ENCODE results near the gene LRBA.

The LRBA gene

DNA sequence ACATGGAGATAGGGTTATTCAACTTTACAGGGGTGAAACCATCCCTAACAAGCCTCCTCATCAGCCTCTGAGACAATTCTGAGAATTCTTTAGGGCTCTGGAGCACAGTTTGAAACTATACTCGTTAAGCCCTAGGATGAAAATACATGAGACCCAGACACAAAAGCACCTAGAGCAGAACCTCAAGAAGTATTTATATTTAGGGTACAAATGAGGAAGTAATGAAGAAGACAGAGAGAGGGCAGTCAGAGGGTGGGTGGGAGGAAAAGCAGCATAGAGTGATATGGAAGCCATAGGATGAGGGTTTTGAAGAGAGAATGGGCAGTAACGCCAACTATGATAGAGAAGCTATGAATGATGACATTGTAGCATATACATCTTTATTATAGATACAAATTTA, 686.6 kb downstream of the LRBA start:
- H3F3A ChIP-seq (ENCODE audit: insufficient read depth, low read length), result peaks cover 14% of the 10 kb centered on the region
- no peak overlapping the region for H3K4me2 ChIP-seq (ENCODE audit: low read depth, low read length)
- H3K4me1 ChIP-seq (ENCODE audit: low read length), result peaks cover 21% of the 10 kb centered on the region
- no peak overlapping the region for H2AFZ ChIP-seq (ENCODE audit: low read length)
- H3K36me3 ChIP-seq (replicated peaks; ENCODE audit: insufficient read depth, low read length), result no peaks in the 10 kb centered on the region
- no peaks in the 10 kb centered on the region for H3K9me3 ChIP-seq (replicated peaks; ENCODE audit: insufficient read depth, low read length)
- H3K79me2 ChIP-seq (ENCODE audit: low read length), result no peaks in the 10 kb centered on the region
- no peak overlapping the region for H3K27ac ChIP-seq (ENCODE audit: low read length)
- TF ChIP-seq EZH2 (optimal IDR thresholded peaks at IDR 0.05; ENCODE audit: low read depth, low read length), result no peak
- TF ChIP-seq, protein P1, sequence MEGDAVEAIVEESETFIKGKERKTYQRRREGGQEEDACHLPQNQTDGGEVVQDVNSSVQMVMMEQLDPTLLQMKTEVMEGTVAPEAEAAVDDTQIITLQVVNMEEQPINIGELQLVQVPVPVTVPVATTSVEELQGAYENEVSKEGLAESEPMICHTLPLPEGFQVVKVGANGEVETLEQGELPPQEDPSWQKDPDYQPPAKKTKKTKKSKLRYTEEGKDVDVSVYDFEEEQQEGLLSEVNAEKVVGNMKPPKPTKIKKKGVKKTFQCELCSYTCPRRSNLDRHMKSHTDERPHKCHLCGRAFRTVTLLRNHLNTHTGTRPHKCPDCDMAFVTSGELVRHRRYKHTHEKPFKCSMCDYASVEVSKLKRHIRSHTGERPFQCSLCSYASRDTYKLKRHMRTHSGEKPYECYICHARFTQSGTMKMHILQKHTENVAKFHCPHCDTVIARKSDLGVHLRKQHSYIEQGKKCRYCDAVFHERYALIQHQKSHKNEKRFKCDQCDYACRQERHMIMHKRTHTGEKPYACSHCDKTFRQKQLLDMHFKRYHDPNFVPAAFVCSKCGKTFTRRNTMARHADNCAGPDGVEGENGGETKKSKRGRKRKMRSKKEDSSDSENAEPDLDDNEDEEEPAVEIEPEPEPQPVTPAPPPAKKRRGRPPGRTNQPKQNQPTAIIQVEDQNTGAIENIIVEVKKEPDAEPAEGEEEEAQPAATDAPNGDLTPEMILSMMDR (IDR thresholded peaks at IDR 0.05; ENCODE audit: low read length), result no peak
- no peak for TF ChIP-seq EZH2phosphoT487 (IDR thresholded peaks at IDR 0.05; ENCODE audit: low read length)
- H3K4me3 ChIP-seq (ENCODE audit: low read length), result no peak overlapping the region
- peaks cover 6% of the 10 kb centered on the region; the same call in 1 of the 2 replicates for H4K20me1 ChIP-seq (ENCODE audit: insufficient read depth, low read length)
- H3K9ac ChIP-seq (ENCODE audit: low read length), result no peak overlapping the region
- no peak for DNase-seq
- H3K9me2 ChIP-seq (replicated peaks; ENCODE audit: insufficient read depth, low read length), result no peaks in the 10 kb centered on the region
- H3K27me3 ChIP-seq (replicated peaks; ENCODE audit: insufficient read depth, low read length), result 0 out of 2 replicates have a peak, but pooled peaks cover 3% of the 10 kb centered on the region

DNA sequence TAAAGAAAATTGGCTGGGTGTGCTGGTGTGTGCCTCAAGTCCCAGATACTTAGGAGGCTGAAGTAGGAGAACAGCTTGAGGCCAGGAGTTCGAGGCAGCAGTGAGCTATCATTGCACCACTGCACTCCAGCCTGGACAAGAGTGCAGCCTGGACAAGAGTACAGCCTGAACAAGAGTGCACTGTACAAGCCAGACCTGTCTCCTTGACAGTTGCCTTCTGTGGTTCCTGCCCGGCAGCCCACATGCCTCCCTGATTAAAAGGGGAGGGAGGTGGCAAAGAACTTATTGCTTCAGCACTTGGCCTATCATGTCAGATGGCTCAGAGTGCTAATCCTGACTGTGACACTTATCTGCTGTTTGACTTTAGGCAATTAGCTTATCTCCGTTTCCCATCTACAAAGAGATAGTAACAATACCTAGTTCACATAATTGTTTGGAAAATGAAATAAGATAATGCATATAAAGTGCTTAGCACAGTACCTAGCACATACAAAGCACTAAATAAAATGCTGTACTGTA, 687.8 kb downstream of the LRBA start:
- no peak overlapping the region for H3K4me2 ChIP-seq (ENCODE audit: low read depth, low read length)
- H3K36me3 ChIP-seq (replicated peaks; ENCODE audit: insufficient read depth, low read length), result no peaks in the 10 kb centered on the region
- no peak overlapping the region for H3K27ac ChIP-seq (ENCODE audit: low read length)
- no peaks in the 10 kb centered on the region for H3K9me2 ChIP-seq (replicated peaks; ENCODE audit: insufficient read depth, low read length)
- H2AFZ ChIP-seq (ENCODE audit: low read length), result no peak overlapping the region
- H3K4me3 ChIP-seq (ENCODE audit: low read length), result no peak overlapping the region
- no peak overlapping the region for H3K9ac ChIP-seq (ENCODE audit: low read length)
- peaks cover 6% of the 10 kb centered on the region; the same call in 1 of the 2 replicates for H4K20me1 ChIP-seq (ENCODE audit: insufficient read depth, low read length)
- H3K9me3 ChIP-seq (replicated peaks; ENCODE audit: insufficient read depth, low read length), result no peaks in the 10 kb centered on the region
- TF ChIP-seq EZH2phosphoT487 (IDR thresholded peaks at IDR 0.05; ENCODE audit: low read length), result no peak
- no peak for TF ChIP-seq EZH2 (optimal IDR thresholded peaks at IDR 0.05; ENCODE audit: low read depth, low read length)
- TF ChIP-seq, protein P1 (IDR thresholded peaks at IDR 0.05; ENCODE audit: low read length), result no peak
- peaks cover 21% of the 10 kb centered on the region for H3K4me1 ChIP-seq (ENCODE audit: low read length)
- DNase-seq, result no peak
- peaks cover 14% of the 10 kb centered on the region for H3F3A ChIP-seq (ENCODE audit: insufficient read depth, low read length)
- H3K79me2 ChIP-seq (ENCODE audit: low read length), result no peaks in the 10 kb centered on the region
- 0 out of 2 replicates have a peak, but pooled peaks cover 3% of the 10 kb centered on the region for H3K27me3 ChIP-seq (replicated peaks; ENCODE audit: insufficient read depth, low read length)

DNA sequence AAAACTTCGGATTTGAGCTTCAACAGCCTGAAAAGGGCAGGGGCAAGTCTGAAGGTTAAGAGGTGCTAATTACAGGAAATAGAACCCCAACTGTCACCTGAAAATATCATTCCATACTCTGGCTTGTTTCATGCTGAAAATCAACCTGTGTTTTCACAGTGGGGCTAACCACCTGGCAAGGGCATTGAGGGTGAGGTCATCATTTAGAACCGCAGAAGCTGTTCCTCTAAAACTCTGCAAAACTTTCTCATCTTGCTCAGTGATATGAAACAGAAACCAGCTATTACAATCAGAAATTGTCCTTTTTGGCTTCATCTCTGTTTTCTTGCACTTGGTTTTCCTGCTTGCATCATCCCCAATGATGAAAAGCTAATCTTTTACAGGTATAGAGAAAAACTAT, 689.2 kb downstream of the LRBA start:
- no peak overlapping the region for H2AFZ ChIP-seq (ENCODE audit: low read length)
- peak overlapping the region; percentile 67; the same call in 1 of the 2 replicates for H3K27ac ChIP-seq (ENCODE audit: low read length)
- no peaks in the 10 kb centered on the region for H3K9me2 ChIP-seq (replicated peaks; ENCODE audit: insufficient read depth, low read length)
- H3K36me3 ChIP-seq (replicated peaks; ENCODE audit: insufficient read depth, low read length), result no peaks in the 10 kb centered on the region
- peaks cover 21% of the 10 kb centered on the region for H3K4me1 ChIP-seq (ENCODE audit: low read length)
- H3K4me2 ChIP-seq (ENCODE audit: low read depth, low read length), result peak overlapping the region; percentile 58
- H3F3A ChIP-seq (ENCODE audit: insufficient read depth, low read length), result peaks cover 14% of the 10 kb centered on the region
- peak overlapping the region; percentile 9; the same call in 1 of the 2 replicates for H3K9ac ChIP-seq (ENCODE audit: low read length)
- no peaks in the 10 kb centered on the region for H3K79me2 ChIP-seq (ENCODE audit: low read length)
- H3K9me3 ChIP-seq (replicated peaks; ENCODE audit: insufficient read depth, low read length), result no peaks in the 10 kb centered on the region
- TF ChIP-seq EZH2 (optimal IDR thresholded peaks at IDR 0.05; ENCODE audit: low read depth, low read length), result no peak
- no peak for TF ChIP-seq EZH2phosphoT487 (IDR thresholded peaks at IDR 0.05; ENCODE audit: low read length)
- TF ChIP-seq, protein P1 (IDR thresholded peaks at IDR 0.05; ENCODE audit: low read length), result no peak
- DNase-seq, result peak; percentile 92
- H3K4me3 ChIP-seq (ENCODE audit: low read length), result no peak overlapping the region; the same call in 1 of the 2 replicates
- H3K27me3 ChIP-seq (replicated peaks; ENCODE audit: insufficient read depth, low read length), result 0 out of 2 replicates have a peak, but pooled peaks cover 3% of the 10 kb centered on the region
- peaks cover 6% of the 10 kb centered on the region; the same call in 1 of the 2 replicates for H4K20me1 ChIP-seq (ENCODE audit: insufficient read depth, low read length)

All from MM.1S (cell line).